GM18951 (cell line): ENCODE data around the gene AKAP8L.
A peak's percentile ranks its signal among the peaks of the same experiment; 100 is the strongest.

Source experiments
- POLR2A ChIP-seq: IDR thresholded peaks from 4 replicates; pipeline ENCODE4 v1.6.1; 2011; ENCODE audit warnings: mild to moderate bottlenecking; ENCODE audit not compliant: insufficient read length, insufficient read depth; ENCODE audit errors: extremely low read depth
- in situ Hi-C: fragments of 300-500 bp; cut with MboI; formaldehyde crosslinking; loops from one replicate; pipeline ENCODE4 v1.12.0; 2022; ENCODE audit warnings: low sequenced_read_pairs, mixed read lengths, inconsistent platforms; ENCODE audit not compliant: unreplicated experiment

AKAP8L gene

DNA sequence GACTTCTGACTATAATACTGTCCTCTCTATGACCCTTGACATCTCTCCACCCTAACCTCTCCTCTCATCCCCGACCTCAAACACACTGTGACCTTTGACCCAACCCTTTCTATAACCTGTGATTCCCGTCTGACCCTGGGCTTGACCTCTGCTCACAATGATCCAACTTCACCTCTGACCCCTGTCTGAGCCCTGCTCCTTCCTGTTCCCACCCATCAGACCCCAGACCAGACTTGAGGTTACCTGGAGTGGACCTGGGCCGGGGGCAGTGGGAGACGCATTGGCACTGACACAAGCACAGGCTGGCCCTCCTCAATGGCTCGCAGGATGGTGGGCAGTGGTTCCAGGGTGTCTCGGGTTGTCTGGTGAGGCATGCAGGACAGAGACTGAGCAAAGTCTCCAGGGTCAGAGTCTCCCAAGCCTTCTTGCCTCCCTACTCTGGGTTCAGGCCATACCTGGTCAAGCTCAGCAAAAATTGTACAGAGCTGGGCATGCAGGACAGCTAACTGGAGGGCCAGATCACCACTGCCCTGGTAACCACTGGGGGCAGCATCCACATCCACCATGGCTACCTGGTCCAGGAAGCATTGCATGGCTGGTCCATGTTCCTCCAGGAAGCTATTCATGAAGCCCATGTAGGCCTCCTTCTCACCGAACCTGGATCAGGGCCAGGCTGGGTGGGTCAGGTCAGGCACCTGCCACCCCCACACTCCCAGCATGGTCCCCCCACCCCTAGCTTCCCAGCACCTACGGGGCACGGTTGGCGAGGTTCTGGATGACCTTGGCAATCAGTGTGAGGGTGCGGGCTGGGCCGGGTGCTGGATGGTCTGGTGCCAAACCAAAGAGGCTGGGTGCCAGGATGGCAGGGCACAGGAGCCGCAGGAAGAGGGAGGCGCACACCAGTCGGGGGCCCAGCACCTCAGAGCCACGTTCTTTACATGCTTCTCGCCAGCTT, 35.4 kb upstream of the AKAP8L start:
- in situ Hi-C loops: no loop called here
- no peak for TF ChIP-seq POLR2A

GRCh38 chr19:15453091-15453578, 34.3 kb upstream of the AKAP8L start:
- TF ChIP-seq POLR2A: no peak
- in situ Hi-C loops: no loop called here

- in situ Hi-C loops: no loop called here
- TF ChIP-seq POLR2A: no peak
Observed at GRCh38 chr19:15452111-15453047, 33.6 kb upstream of the AKAP8L start.

GRCh38 chr19:15450528-15450890, 31.7 kb upstream of the AKAP8L start:
- in situ Hi-C loops: no loop called here

GRCh38 chr19:15449620-15450527, 31.1 kb upstream of the AKAP8L start, which contains the start of gene WIZ:
Gene WIZ, minus strand, starts transcription at chr19:15449956. Its CDS starts 1,649 bp downstream, at chr19:15448307.
- TF ChIP-seq POLR2A: peak; percentile 41
- in situ Hi-C loops: no loop called here

More at GRCh38 chr19:15450528-15450890, 31.7 kb upstream of the AKAP8L start:
- TF ChIP-seq POLR2A: no peak

DNA sequence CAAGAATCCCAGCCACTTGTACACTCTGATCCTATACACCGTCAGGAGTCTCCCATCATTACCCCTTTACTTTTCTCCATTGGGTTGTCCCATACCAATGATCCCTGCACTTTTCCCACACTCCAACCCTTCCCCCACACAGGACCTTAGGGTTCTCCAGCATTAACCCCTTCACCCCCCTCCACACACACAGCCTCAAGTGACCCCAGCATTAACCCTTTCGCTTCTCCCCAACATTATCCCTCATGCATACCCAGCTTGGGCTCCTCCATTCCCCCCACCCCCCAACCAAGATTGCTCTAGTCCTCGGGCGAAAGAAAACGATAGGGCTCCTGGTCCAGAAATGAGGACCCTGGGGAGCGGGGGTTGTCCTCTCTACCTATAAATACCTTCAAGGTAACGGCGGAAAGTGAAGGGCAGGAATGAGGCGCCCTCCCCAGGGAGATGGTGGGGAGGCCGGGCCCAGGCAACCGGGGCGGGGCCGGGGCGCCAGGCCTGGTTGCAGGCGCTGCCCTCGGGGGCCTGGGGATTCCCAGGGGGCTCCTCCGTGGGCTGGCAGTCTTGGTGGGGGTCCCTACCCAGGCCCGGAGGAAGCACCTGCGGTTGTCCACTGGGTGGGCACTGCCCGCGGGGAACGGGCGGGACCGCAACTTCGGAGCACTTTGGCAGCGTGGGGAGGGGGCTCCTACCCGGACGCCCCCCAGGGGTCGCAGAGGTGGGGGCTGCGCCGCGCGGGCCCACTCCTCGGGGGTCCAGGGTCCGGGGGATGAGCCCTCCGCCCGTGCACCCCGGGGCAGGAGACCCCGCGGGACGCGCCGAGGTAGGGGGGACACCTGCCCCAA, 30.2 kb upstream of the AKAP8L start:
- in situ Hi-C loops: no loop called here
- no peak for TF ChIP-seq POLR2A

GRCh38 chr19:15448044-15448777, 29.4 kb upstream of the AKAP8L start:
- no peak for TF ChIP-seq POLR2A
- in situ Hi-C loops: no loop called here

GRCh38 chr19:15447057-15447456, 28.3 kb upstream of the AKAP8L start:
- TF ChIP-seq POLR2A: no peak
- in situ Hi-C loops: no loop called here

- in situ Hi-C loops: no loop called here
- TF ChIP-seq POLR2A: no peak
Observed at GRCh38 chr19:15445807-15446376, 27.1 kb upstream of the AKAP8L start.

DNA sequence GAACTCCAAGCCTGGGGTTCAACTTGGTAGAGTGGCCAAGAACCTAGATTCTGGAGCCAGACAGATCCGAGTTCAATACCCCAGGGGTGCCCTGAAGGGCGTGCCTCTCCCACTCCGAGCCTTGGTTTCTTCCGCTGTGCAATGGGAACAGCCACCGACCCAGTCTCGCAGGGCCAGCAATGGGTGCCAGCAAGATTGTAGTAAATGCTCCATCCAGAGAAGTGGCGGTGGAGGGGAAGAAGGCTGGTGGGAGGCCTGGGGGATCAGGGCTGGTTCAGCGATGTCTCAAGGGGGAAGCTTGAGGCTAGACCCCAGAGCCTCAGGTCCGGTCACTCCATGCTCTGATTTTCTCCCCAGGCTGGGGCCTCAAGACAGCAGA, 26.4 kb upstream of the AKAP8L start:
- in situ Hi-C loops: no loop called here
- no peak for TF ChIP-seq POLR2A
